Upper lobe of right lung (tissue), 1 donor: Measurements from ENCODE around the gene AUH. TPM values are rescaled to one million over a fixed set of nuclear protein-coding genes. Genes with fewer than 3 reads are reported as not detected.

Experiments used
- ATAC-seq: fragments of 200-7000 bp; cut with Tn5 transposase; one replicate; pipeline ENCODE4 v1.9.1; 2020; ENCODE audit warnings: mild to moderate bottlenecking, moderate library complexity
- DNase-seq: peaks from one replicate; pipeline ENCODE4 v3.0.0-alpha.2; 2020
- H3K27ac ChIP-seq: fragments of 200-600 bp; one replicate; pipeline ENCODE4 v1.8.0; 2022
- H3K27me3 ChIP-seq: fragments of 200-600 bp; one replicate; pipeline ENCODE4 v1.8.0; 2022; ENCODE audit warnings: mild to moderate bottlenecking
- H3K36me3 ChIP-seq: fragments of 200-600 bp; one replicate; pipeline ENCODE4 v1.8.0; 2022
- H3K4me1 ChIP-seq: fragments of 200-600 bp; one replicate; pipeline ENCODE4 v1.8.0; 2022
- H3K4me3 ChIP-seq: fragments of 200-600 bp; one replicate; pipeline ENCODE4 v1.8.0; 2022; ENCODE audit warnings: mild to moderate bottlenecking
- H3K9me3 ChIP-seq: fragments of 200-600 bp; one replicate; pipeline ENCODE4 v1.8.0; 2022
- intact Hi-C: fragments of 100-400 bp; cut with DNase I; formaldehyde crosslinking; loops from one replicate; pipeline ENCODE4 v1.11.0; 2022
- total RNA-seq: library from RNA; stranded (reverse); fragmentation: NEBNext Ultra II Directional; extraction: Animal tissue kit (Norgen Biotek cat#: 25700); gene quantifications from one replicate; pipeline ENCODE4 v1.2.1, GENCODE V29; 2021
- TF ChIP-seq, protein P1 (sequence below): fragments of 200-600 bp; IDR thresholded peaks from one replicate; pipeline ENCODE4 v1.8.0; 2022; ENCODE audit warnings: antibody characterized with exemption
- donor health status: DM: no; HTN: yes; CAD: no; lungs with severe emphysema.

Gene AUH
- total RNA-seq, 1 donor from 2014 or later: 18.6 TPM

DNA sequence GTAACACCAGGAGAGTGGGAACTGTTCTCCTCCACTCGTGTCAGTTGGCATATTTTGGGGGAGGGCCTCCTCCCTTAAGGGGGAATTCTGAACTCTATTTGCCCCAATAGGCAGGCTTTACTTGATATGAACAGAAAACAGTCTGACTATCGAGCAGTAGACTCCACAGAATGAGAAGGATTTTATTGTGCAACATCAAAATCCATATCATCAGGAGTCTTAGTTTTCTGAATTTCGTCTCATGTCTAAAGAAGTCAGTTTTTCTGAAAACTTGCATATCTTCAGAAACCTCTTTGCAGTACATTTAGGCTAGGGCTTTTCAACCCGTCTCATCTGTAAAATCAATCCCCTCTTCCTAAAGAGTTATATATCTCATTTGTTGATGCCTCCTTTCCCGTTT is 96.2 kb downstream of the AUH start:
- Histone ChIP-seq H3K27me3 (no peaks in the 10 kb centered on the region), H3K27ac (no peak overlapping the region), H3K9me3 (no peaks in the 10 kb centered on the region), H3K36me3 (no peaks in the 10 kb centered on the region), H3K4me1 (no peaks in the 10 kb centered on the region), H3K4me3 (no peak overlapping the region)
- TF ChIP-seq, protein P1, sequence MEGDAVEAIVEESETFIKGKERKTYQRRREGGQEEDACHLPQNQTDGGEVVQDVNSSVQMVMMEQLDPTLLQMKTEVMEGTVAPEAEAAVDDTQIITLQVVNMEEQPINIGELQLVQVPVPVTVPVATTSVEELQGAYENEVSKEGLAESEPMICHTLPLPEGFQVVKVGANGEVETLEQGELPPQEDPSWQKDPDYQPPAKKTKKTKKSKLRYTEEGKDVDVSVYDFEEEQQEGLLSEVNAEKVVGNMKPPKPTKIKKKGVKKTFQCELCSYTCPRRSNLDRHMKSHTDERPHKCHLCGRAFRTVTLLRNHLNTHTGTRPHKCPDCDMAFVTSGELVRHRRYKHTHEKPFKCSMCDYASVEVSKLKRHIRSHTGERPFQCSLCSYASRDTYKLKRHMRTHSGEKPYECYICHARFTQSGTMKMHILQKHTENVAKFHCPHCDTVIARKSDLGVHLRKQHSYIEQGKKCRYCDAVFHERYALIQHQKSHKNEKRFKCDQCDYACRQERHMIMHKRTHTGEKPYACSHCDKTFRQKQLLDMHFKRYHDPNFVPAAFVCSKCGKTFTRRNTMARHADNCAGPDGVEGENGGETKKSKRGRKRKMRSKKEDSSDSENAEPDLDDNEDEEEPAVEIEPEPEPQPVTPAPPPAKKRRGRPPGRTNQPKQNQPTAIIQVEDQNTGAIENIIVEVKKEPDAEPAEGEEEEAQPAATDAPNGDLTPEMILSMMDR: no peak
- no peak for DNase-seq
- ATAC-seq: no peak
- intact Hi-C loops: no loop called here

DNA sequence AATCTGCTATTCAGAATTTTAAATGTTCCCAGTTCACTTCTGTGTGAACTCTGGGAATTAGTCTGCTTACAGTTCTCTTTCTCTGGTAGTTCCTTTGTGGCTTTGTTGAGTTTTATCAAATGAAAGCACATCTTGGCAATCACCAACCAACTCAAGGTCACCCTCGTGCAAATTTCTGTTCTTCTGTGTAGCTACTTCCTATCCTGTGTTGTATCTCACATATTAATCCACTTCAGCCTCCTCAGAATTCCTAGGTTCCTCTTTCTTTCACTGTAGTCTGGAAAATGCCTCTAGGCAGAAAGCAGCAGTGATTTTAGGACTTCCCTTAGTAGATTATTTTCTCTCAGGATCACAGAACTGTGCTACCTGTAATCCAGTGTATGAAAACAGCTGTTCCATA is 100.3 kb downstream of the AUH start:
- DNase-seq: no peak
- no peaks in the 10 kb centered on the region for H3K4me1 ChIP-seq
- intact Hi-C loops: no loop called here
- TF ChIP-seq, protein P1: no peak
- ATAC-seq: no peak
- H3K27me3 ChIP-seq: no peaks in the 10 kb centered on the region
- H3K4me3 ChIP-seq: no peak overlapping the region
- no peaks in the 10 kb centered on the region for H3K9me3 ChIP-seq
- H3K27ac ChIP-seq: no peak overlapping the region
- H3K36me3 ChIP-seq: no peaks in the 10 kb centered on the region

DNA sequence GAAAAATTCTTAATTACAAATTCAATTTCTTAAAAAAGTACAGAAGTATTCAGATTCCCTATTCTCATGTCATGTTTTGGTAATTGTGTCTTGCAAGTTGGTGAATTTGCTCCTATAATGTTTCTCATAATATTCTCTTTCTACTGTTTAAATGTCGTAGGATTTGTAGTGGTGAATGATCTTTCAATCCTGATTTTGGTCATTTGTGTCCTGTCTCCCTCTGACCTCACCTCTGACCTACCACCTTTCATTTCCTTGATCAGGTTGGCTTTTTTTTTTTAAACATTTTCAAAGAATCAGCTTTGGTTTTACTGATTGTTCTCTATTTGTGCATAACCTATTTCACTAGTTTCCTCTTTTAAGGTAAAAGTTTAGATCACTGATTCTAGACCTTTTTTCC is 102.6 kb downstream of the AUH start:
- no peaks in the 10 kb centered on the region for H3K36me3 ChIP-seq
- TF ChIP-seq, protein P1: no peak
- H3K4me3 ChIP-seq: no peak overlapping the region
- H3K4me1 ChIP-seq: no peaks in the 10 kb centered on the region
- no peaks in the 10 kb centered on the region for H3K9me3 ChIP-seq
- intact Hi-C loops: no loop called here
- H3K27me3 ChIP-seq: no peaks in the 10 kb centered on the region
- no peak overlapping the region for H3K27ac ChIP-seq
- ATAC-seq (no peak), DNase-seq (no peak)

DNA sequence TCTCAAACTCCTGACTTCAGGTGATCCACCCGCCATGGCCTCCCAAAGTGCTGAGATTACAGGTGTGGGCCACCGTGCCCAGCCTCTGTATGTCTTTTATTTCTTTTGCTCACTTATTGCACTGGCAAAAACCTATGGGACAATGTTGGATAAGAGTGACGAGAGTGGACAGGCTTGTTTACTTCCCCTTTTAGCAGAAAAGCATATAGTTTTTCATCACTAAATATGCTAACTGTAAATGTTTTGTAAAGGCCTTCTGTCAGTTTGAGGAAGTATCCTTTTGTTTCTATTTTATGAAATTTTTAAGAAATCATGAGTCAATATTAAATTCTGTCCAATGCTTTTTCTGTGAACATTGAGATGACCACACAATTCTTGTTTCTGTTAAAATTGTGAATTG is 103.3 kb downstream of the AUH start:
- no peak for DNase-seq
- Histone ChIP-seq H3K27me3 (no peaks in the 10 kb centered on the region), H3K4me1 (no peaks in the 10 kb centered on the region), H3K4me3 (no peak overlapping the region), H3K27ac (no peak overlapping the region), H3K9me3 (no peaks in the 10 kb centered on the region), H3K36me3 (no peaks in the 10 kb centered on the region)
- TF ChIP-seq, protein P1: no peak
- ATAC-seq: peak; percentile 43
- intact Hi-C loops: no loop called here

DNA sequence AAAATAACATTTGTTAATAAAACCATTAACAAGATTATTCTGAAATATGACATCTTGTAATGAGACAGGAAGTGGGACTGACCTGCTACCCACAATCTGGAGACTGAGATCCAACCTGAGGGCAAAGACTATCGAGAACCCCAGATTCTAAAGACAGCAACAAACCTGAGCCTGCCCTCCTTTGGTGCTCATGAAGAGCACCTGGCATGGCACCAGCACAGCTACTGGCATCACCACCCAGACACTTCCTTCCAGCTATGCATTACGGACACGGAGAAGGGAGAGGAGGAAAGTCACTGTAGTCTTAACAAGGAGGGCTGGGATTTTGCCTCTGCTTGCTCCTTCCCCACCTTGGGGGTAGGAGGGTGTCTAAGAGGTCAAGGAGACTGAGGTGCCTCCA is 105.5 kb downstream of the AUH start:
- H3K27me3 ChIP-seq: no peaks in the 10 kb centered on the region
- ATAC-seq (no peak), DNase-seq (no peak)
- no peak overlapping the region for H3K27ac ChIP-seq
- no peaks in the 10 kb centered on the region for H3K4me1 ChIP-seq
- H3K9me3 ChIP-seq: no peaks in the 10 kb centered on the region
- TF ChIP-seq, protein P1: no peak
- no peak overlapping the region for H3K4me3 ChIP-seq
- intact Hi-C loops: no loop called here
- no peaks in the 10 kb centered on the region for H3K36me3 ChIP-seq

DNA sequence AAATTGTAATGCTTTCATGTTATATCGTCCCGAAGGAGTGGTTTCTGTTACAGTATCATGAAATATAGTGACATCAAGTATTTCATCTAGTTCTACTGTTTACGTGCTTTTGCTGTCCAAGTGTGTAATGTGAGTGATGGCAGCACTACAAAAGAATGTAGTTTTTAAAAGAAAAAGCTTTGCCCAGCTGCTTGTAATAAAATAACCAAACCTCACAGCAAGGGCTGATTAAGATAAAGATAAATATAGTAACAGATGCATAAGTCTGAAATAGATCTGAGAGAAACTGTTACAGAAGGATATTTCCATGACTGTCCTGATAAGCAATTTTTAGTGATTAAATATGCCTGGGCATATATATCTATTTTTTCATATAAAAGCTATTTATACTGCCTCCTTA is 106.4 kb downstream of the AUH start:
- no peaks in the 10 kb centered on the region for H3K9me3 ChIP-seq
- TF ChIP-seq, protein P1: no peak

More for the DNA sequence above, 106.4 kb downstream of the AUH start:
- Histone ChIP-seq H3K27ac (no peak overlapping the region), H3K27me3 (no peaks in the 10 kb centered on the region), H3K4me3 (no peak overlapping the region), H3K4me1 (no peaks in the 10 kb centered on the region), H3K36me3 (no peaks in the 10 kb centered on the region)
- intact Hi-C loops: no loop called here
- ATAC-seq (no peak), DNase-seq (no peak)
